D341Med (cell line): ENCODE measurements around the gene SLC36A2.

Experiments
- DNase-seq: peaks from one replicate; pipeline ENCODE4 v3.0.0; 2012; ENCODE audit warnings: low spot score

SLC36A2 gene

DNA sequence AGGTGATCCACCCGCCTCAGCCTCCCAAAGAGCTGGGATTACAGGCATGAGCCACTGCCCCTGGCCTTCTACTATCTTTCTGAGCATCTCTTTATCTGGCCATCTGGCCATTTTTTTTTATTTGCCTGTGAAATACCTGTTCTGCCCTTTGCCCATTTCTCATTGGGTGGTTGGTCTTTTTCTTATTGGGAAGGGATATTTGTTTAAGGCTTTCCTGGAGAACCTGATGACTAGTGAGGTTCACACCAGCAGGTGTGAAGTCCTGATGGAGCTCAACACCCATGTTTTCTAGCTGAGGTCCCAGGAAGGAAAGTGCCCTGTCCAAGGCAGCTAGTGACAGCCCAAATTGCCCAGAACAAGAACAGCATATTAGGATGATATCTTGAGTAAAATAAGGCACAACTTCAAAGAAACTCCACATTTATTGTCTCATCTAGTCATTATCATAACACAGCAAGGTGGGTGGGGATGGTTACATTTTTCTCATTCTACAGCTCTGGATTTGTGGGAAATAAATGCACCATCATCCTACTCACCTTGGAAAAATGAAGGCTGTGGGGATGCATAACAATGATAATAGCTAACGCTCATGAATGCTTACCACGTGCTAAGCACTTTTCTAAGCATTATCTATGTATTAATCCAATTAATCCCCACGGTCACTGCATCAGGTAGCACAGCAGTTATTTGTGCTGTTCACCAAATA is 64.1 kb downstream of the SLC36A2 start:
- DNase-seq = no peak

DNA sequence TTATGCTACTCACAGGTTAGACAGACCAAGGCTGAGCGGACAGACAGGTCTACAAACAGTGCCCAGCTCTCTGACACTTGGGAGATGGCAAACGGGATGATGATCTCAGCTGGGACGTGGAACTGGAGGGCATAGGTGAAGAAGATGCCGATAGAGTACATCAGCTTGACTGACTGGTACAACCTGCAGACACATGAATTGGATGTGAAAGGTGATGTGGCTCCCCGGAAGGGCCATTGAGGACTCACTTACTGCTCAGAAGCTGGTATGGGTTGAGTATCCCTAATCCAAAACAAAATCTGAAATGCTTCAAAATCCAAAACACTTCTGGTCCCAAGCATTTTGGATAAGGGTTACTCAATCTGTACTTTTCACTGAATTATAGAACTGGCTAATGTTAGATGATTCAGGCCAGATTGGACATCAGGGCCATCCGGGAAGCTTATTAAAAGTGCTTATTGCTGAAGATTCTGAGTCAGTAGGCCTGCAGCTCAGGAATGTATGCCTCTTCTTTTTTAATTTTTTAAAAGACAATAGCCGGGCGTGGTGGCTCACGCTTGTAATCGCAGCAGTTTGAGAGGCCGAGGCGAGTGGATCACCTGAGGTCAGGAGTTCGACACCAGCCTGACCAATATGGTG is 66.2 kb downstream of the SLC36A2 start:
- DNase-seq = no peak

DNA sequence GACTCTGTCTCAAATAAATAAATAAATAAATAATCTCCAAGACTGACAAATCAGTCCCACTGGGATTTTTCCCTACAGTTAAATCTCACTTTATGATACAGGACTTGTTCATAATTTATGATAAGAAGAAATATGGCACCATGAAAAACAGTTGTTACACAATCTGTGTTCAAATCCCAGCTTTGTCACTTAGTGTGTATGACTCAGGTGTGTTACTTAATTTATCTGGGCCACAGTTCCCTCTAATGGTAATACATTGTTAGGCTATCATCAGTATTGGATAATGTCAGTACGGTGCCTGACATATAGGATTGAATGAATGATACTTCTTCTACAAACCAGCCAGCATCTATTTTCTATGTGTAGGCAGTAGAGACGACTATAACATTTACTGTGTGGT is 66.9 kb downstream of the SLC36A2 start:
- no peak for DNase-seq

DNA sequence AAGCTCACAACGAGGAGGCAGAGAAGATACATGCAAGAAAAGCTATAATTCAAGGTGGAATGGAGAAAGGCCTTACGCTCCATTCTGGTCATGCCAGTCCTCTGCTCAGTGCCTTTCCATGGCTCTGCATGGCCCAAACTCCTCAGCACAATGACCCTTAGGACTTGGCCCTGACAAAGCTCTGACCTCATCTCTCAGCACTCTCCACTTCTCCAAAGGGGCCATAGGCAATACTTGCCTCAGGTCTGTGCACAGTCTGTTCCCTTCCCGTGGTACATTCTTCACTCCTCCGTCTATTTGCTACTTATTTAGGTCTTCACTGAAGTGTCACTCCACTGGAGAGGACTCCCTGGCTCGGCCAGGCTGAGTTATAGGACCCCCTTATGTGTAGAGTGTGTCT is 68.5 kb downstream of the SLC36A2 start:
- DNase-seq = no peak

DNA sequence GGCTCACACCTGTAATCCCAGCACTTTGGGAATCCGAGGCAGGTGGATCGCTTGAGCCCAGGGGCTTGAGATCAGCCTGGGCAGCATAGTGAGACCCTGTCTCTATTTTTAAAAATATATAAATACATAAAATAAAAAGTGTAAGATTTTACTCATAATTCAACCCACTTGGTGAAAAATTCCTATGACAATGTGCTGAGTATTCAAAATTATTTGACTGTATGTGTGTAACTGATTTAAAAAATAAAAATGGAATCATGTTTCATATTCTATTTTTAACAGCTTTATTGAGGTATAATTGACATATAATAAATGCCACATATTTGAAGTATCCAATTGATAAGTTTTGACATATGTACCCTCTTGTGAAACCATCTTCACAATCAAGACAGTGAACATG is 71.6 kb downstream of the SLC36A2 start:
- DNase-seq = no peak

DNA sequence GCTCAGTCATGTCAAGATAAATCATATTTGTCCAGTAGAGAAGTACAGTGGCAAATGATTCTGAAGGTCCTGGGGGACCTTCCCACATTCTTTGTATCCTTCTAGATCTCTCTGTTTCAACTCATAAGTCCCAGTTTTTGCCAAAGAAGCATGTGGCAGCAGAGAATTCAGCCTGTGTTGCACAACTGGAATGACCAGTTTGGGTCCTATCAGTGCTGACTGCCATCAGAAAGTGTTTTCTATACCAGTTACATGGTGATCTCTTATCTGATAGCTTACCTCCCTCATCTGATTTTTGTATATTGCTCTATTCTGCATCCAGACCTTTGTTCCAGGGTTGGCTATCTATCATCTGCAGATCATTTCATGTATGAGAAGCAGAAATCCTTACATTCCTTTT is 72.7 kb downstream of the SLC36A2 start:
- no peak for DNase-seq

DNA sequence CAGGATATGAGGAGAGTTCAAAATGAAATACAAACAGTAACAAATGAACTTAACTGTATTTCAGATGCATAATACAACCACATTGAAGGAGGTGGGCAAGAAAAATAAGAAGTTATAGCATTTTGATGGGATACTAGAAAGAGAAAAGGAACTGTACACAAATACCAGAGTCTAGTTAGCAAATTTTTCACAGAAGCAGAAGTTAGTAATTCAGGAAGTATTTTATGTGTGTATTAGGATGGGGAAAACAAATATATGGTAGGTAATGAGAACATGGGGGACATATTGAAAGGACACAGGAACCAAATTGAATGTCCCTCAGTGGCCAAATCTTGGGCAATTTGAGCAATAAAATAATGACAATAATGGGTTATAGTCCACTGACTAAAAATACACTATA is 76.0 kb downstream of the SLC36A2 start:
- DNase-seq = no peak

DNA sequence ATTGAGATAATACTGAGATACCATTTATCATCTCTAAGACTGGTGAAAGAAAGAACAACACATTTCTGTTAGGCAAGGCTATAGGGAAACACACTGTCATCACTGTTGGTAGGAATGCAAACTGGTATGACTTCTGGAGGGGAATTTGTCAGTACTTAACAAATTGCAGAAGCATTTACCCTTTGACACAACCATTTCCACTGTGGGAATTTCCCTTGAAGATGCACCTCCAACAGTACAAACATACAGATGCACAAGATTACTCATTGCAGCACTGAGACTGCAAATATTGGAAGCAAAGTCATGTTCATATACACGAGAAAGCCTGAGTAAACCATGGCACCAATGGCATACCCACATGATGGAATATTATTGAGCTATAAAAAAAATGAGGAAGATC is 76.8 kb downstream of the SLC36A2 start:
- DNase-seq = no peak

DNA sequence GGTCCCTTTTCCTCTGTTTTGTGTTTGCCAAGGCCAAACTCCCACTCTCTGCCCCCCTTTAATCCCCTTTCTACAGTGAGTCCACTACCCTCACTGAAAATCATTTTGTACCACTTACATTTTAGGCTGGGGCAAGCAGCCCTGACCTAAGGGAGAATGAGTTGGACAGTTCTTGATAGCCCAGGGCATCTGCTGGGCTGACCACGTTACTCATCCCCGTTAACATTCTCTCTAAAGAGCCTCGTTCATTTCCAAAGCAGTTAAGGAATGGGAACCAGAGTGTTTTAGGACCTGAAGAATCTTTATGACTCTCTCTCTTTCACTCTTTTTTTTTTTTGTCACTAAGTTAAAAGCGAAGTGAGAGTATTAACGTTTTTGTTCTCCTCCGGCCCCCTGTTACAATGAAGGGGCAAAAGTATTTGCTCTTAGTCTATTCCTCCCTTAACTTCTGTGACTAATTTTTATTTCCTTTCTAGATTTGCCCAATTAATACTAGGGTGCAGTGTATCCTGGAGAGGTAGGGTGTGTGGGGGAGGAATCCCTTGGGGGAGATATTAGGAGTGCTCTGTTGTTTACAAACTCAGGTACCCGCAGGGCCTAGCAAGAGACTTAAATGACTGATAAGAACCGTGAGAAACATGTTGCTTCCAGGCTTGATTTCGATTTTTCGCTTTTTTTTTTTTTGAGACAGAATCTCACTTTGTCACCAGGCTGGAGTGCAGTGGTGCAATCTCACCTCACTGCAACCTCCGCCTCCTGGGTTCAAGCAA is 79.7 kb downstream of the SLC36A2 start:
- DNase-seq = no peak
